Upper lobe of left lung (tissue), 6 donors: ENCODE results near the gene UBC. TPM values are rescaled to one million over a fixed set of nuclear protein-coding genes. Genes with fewer than 3 reads are reported as not detected.
A peak's percentile ranks its signal among the peaks of the same experiment; 100 is the strongest.
"Not testable (repeated sequence)": the region's sequence is repeated elsewhere in the genome, so short reads cannot be mapped to it uniquely, and the experiment has no call there.

ENCODE experiments used
- ATAC-seq, 2 donors: fragments of 200-7000 bp; cut with Tn5 transposase; one replicate each; pipeline ENCODE4 v1.9.1; 2022; ENCODE audit warnings: mild to moderate bottlenecking in 2 of 2, moderate library complexity in 2 of 2; ENCODE audit not compliant: low FRiP score in 2 of 2
- DNase-seq, 2 donors: peaks; one replicate each; pipeline ENCODE4 v3.0.0-alpha.2; 2019 to 2020
- H3K27ac ChIP-seq, 4 donors: fragments of 200-600 bp; sonication (generic); one replicate each; pipeline ENCODE4 v1.5.1; 2016 to 2019
- H3K27me3 ChIP-seq, 4 donors: fragments of 200-600 bp; sonication (generic); one replicate each; pipeline ENCODE4 v1.5.1; 2017 to 2019
- H3K36me3 ChIP-seq, 4 donors: fragments of 200-600 bp; sonication (generic); one replicate each; pipeline ENCODE4 v1.5.1; 2016 to 2019
- H3K4me1 ChIP-seq, 4 donors: fragments of 200-600 bp; sonication (generic); one replicate each; pipeline ENCODE4 v1.5.1; 2018 to 2019
- H3K4me3 ChIP-seq, 4 donors: fragments of 200-600 bp; sonication (generic); one replicate each; pipeline ENCODE4 v1.5.1; 2017 to 2019; ENCODE audit warnings: mild to moderate bottlenecking in 2 of 4, moderate library complexity in 1 of 4
- H3K9me3 ChIP-seq, 4 donors: fragments of 200-600 bp; sonication (generic); one replicate each; pipeline ENCODE4 v1.5.1; 2018 to 2019
- CTCF ChIP-seq, 6 experiments: fragments of 450-650 bp in 4 of 6; fragments of 200-600 bp in 2 of 6; sonication (generic) in 2 of 6; IDR thresholded peaks; one replicate each; pipeline ENCODE4 v1.5.1; 2016 to 2019; ENCODE audit warnings: antibody characterized with exemption in 6 of 6
- EP300 ChIP-seq, 4 donors: sonication (generic); formaldehyde crosslinking; IDR thresholded peaks; one replicate each; pipeline ENCODE4 v1.5.1; 2017; ENCODE audit warnings: antibody characterized with exemption in 4 of 4, control low read depth in 2 of 4
- POLR2A ChIP-seq, 4 donors: fragments of 450-650 bp; IDR thresholded peaks; one replicate each; pipeline ENCODE4 v1.5.1; 2016 to 2017; ENCODE audit warnings: antibody characterized with exemption in 4 of 4, mild to moderate bottlenecking in 2 of 4
- POLR2AphosphoS5 ChIP-seq, 2 donors: sonication (generic); formaldehyde crosslinking; IDR thresholded peaks; one replicate each; pipeline ENCODE4 v1.5.1; 2017; ENCODE audit warnings: antibody characterized with exemption in 2 of 2
- WGBS, 2 donors: methylation state at CpG; one replicate each; pipeline ENCODE4 v1.1.5; 2017 to 2018; 5-methylcytosine and 5-hydroxymethylcytosine counted together
- total RNA-seq, 6 donors: library from RNA; depleted of rRNA in 4 of 6; stranded (reverse); fragments of >200 nt in 4 of 6; gene quantifications; one replicate each; pipeline versions ENCODE4 v1.1.0 to v1.2.1, GENCODE V29; 2016 to 2021
- donor health status: DM: no; HTN: no; CAD: no; lungs with moderate emphysema.
- donor health status: DM: no; HTN: yes; CAD: no; lungs with severe emphysema.

Gene UBC
- total RNA-seq, 6 donors from 2014 or later, result 649 to 1,729 (median 1,078) TPM

DNA sequence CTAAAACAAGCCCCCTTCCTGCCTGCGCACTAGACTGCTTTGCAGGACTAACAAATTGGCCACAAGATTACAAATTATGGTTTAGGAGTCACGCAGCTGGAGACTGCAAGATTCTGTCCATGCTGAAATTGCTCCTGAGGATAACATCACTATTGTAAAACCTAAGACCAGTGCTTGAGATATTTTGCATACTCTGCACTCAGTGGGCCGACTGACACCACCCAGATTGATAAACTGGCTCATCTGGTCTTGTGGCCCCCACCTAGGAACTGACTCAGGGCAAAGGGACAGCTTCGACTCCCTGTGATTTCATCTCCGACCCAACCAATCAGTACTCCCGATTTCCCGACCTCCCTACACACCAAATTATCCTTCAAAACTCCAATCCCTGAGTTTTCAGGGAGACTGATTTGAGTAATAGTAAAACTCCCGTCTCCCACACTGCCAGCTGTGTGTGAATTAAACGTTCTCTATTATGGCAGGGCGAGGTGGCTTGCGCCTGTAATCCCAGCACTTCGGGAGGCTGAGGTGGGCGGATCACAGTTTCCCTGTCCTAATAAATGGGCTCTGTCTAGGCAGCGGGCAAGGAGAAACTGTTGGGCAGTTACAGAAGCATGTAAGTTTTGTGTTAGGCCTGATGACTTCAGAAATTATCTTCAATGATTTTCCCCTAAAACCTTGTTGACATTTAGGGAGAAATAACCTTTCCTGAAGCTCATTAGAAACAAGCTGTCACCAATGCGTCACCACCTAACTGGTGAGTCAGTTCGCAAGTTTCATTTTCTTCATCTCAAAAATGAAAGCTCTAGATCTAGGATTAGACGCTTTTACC lies 5.3 kb upstream of the UBC start:
- H3K36me3 ChIP-seq, result no peaks in the 10 kb centered on the region
- H3K4me1 ChIP-seq, result peaks cover 36 to 70% (median 63%) of the 10 kb centered on the region in 4 donors
- H3K9me3 ChIP-seq, result no peaks in the 10 kb centered on the region
- DNase-seq (no peak), ATAC-seq (no peak)
- H3K27me3 ChIP-seq, result peaks cover 0 to 1% (median 0%) of the 10 kb centered on the region in 4 donors
- H3K27ac ChIP-seq, result peak overlapping the region; percentile 96 to 100 (median 100)
- no peak overlapping the region for H3K4me3 ChIP-seq
- WGBS, 2 donors, result 69 to 78% methylated on average over 17 of the region's 17 CpGs
- TF ChIP-seq POLR2A (IDR thresholded peaks at IDR 0.05) (no peak), POLR2AphosphoS5 (IDR thresholded peaks at IDR 0.05) (peak in 1 of 2 donors; percentile 62), EP300 (IDR thresholded peaks at IDR 0.05) (peak in 1 of 4 donors; percentile 18), CTCF (IDR thresholded peaks at IDR 0.05) (no peak)

GRCh38 chr12:124918622-124918988 lies 4.2 kb upstream of the UBC start:
- ATAC-seq, H3K27me3 ChIP-seq, DNase-seq, H3K36me3 ChIP-seq, H3K9me3 ChIP-seq: not testable (repeated sequence)
- peak overlapping the region in 1 of 4 donors; percentile 40 for H3K4me3 ChIP-seq
- peak overlapping the region; percentile 96 to 100 (median 100) for H3K27ac ChIP-seq
- 79 to 95% methylated on average over 3 of the region's 3 CpGs for WGBS, 2 donors
- H3K4me1 ChIP-seq, result peaks cover 36 to 70% (median 63%) of the 10 kb centered on the region in 4 donors

DNA sequence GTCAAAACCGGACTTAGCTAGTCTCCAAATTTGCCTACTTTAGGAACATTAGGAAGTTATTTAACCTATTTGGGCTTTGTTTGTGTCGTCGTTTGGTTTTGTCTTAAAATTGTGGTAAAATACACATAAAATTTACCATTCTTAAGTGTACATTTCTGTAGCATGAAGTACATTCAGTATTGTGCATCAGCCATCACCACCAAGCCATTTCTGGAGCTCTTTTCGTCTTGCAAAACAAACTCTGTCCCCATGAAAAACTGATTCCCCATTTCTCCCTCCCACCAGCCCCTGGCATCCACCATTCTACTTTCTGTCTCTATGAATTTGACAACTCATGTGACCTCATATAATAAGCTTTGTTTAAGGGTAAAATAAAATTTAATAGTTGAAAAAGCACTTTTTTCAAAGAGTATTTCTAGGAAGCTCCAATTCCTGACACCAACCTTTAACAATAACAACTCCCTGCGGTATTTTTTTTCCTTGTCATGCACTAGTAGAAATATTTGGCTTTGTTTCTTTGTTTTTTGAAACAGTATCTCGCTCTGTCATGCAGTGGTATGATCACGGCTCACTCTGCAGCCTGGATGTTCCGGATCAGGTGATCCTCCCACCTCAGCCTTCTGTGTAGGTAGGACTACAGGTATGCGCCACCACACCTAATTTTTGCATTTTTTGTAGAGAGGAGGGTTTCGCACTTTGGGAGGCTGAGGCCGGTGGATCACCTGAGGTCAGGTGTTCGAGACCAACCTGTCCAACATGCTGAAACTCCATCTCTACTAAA lies 3.6 kb upstream of the UBC start:
- TF ChIP-seq POLR2AphosphoS5 (IDR thresholded peaks at IDR 0.05) (no peak), EP300 (IDR thresholded peaks at IDR 0.05) (no peak), POLR2A (IDR thresholded peaks at IDR 0.05) (peak in 2 of 4 donors; percentile 3 to 21), CTCF (IDR thresholded peaks at IDR 0.05) (no peak)
- H3K4me3 ChIP-seq, result peak overlapping the region in 3 of 4 donors; percentile 20 to 40 (median 40)
- WGBS, 2 donors, result 42 to 44% methylated on average over 12 of the region's 12 CpGs
- peak overlapping the region; percentile 96 to 100 (median 100) for H3K27ac ChIP-seq
- H3K27me3 ChIP-seq, result peaks cover 0 to 1% (median 0%) of the 10 kb centered on the region in 4 donors
- no peaks in the 10 kb centered on the region for H3K9me3 ChIP-seq
- ATAC-seq, result no peak
- DNase-seq, result no peak
- H3K4me1 ChIP-seq, result peaks cover 36 to 76% (median 66%) of the 10 kb centered on the region in 4 donors
- H3K36me3 ChIP-seq, result peaks cover 0 to 8% (median 5%) of the 10 kb centered on the region in 4 donors

- peaks cover 0 to 15% (median 11%) of the 10 kb centered on the region in 4 donors for H3K36me3 ChIP-seq
- no peaks in the 10 kb centered on the region for H3K9me3 ChIP-seq
- whole genome bisulfite sequencing, 2 donors, result 0 to 1% methylated on average over 15 to 19 of the region's 19 CpGs
- peaks cover 36 to 80% (median 66%) of the 10 kb centered on the region in 4 donors for H3K4me1 ChIP-seq
- ATAC-seq (peak; percentile 90 to 96), DNase-seq (peak; percentile 93 to 98)
- peak overlapping the region; percentile 96 to 100 (median 100) for H3K27ac ChIP-seq
- peak overlapping the region in 3 of 4 donors; percentile 20 to 40 (median 40) for H3K4me3 ChIP-seq
- H3K27me3 ChIP-seq, result peaks cover 0 to 1% (median 0%) of the 10 kb centered on the region in 4 donors
- TF ChIP-seq POLR2A (IDR thresholded peaks at IDR 0.05) (peak; percentile 23 to 92 (median 51)), POLR2AphosphoS5 (IDR thresholded peaks at IDR 0.05) (peak; percentile 99), EP300 (IDR thresholded peaks at IDR 0.05) (peak in 2 of 4 donors; percentile 73 to 98), CTCF (IDR thresholded peaks at IDR 0.05) (peak in 1 of 6 experiments; percentile 46)
These were observed 2.8 kb upstream of the UBC start for GRCh38 chr12:124917135-124917840.
